Ovary (tissue), 9 donors: ENCODE results near the gene UNC13B. TPM values are rescaled to one million over a fixed set of nuclear protein-coding genes. Genes with fewer than 3 reads are reported as not detected.
"Not testable (repeated sequence)": the region's sequence is repeated elsewhere in the genome, so short reads cannot be mapped to it uniquely, and the experiment has no call there.

Source experiments
- DNase-seq, 5 donors: peaks; one replicate each; pipeline ENCODE4 v3.0.0-alpha.2; 2019 to 2020
- H3K27ac ChIP-seq, 2 donors: fragments of 200-600 bp; one replicate each; pipeline versions ENCODE4 v1.5.1 to v1.8.0; 2019 to 2022
- H3K27me3 ChIP-seq: fragments of 200-600 bp; one replicate; pipeline ENCODE4 v1.8.0; 2022
- H3K36me3 ChIP-seq: fragments of 200-600 bp; sonication (generic); one replicate; pipeline ENCODE4 v1.5.1; 2019
- H3K4me1 ChIP-seq: one replicate; pipeline ENCODE4 v1.8.1; 2013; ENCODE audit warnings: mild to moderate bottlenecking, moderate library complexity; ENCODE audit not compliant: insufficient read depth
- H3K4me3 ChIP-seq: fragments of 200-600 bp; sonication (generic); one replicate; pipeline ENCODE4 v1.5.1; 2017
- H3K9me3 ChIP-seq, 2 donors: fragments of 200-600 bp in 1 of 2; sonication (generic) in 1 of 2; one replicate each; pipeline versions ENCODE4 v1.5.1 to v1.8.1; 2013 to 2019; ENCODE audit warnings: mild to moderate bottlenecking in 1 of 2, moderate library complexity in 1 of 2
- CTCF ChIP-seq, 3 donors: fragments of 450-650 bp in 2 of 3; fragments of 200-600 bp in 1 of 3; IDR thresholded peaks; one replicate each; pipeline versions ENCODE4 v1.5.1 to v1.8.0; 2016 to 2022; ENCODE audit warnings: antibody characterized with exemption in 3 of 3, mild to moderate bottlenecking in 1 of 3
- EP300 ChIP-seq: sonication (generic); formaldehyde crosslinking; IDR thresholded peaks from one replicate; pipeline ENCODE4 v1.6.1; 2017; ENCODE audit warnings: antibody characterized with exemption
- POLR2A ChIP-seq: fragments of 450-650 bp; IDR thresholded peaks from one replicate; pipeline ENCODE4 v1.6.1; 2017; ENCODE audit warnings: antibody characterized with exemption, mild to moderate bottlenecking, moderate library complexity
- WGBS, 3 donors: extraction: QIAGEN DNeasy Blood & Tissue Kit in 1 of 3; methylation state at CpG; one replicate each; pipeline versions ENCODE4 v1.1.5 to v1.1.7; 2013 to 2017; 5-methylcytosine and 5-hydroxymethylcytosine counted together
- intact Hi-C, 4 donors: fragments of 100-400 bp; cut with DNase I; formaldehyde crosslinking; loops; one replicate each; pipeline versions ENCODE4 v1.11.0 to v1.15.1; 2022 to 2023
- polyA plus RNA-seq, 2 donors: library from polyadenylated mRNA; stranded (reverse); fragments of 200-250 nt in 1 of 2; fragments of 350-450 nt in 1 of 2; fragmentation: Illumina TruSeq in 1 of 2; extraction: RNeasy Lipid Tissue Mini Kit (QIAGEN cat#74804) in 1 of 2; gene quantifications; one replicate each; pipeline ENCODE4 v1.2.3, GENCODE V29; 2013 to 2014
- total RNA-seq, 7 donors: library from RNA; depleted of rRNA in 2 of 7; stranded (reverse); fragments of >200 nt in 2 of 7; fragmentation: NEBNext Ultra II Directional in 3 of 7; extraction: Animal tissue kit (Norgen Biotek cat#: 25700) in 3 of 7; gene quantifications; one replicate each; pipeline versions ENCODE4 v1.1.0 to v1.2.4, GENCODE V29; 2016 to 2023
- donor health status: DM: no; HTN: no; CAD: no; lungs with moderate emphysema.
- donor health status: DM: no; HTN: no; CAD: no.
- donor health status: Bipolar disorder and iron deficiency.
- donor health status: DM: yes; HTN: yes; CAD: no.
- donor health status: DM: no; HTN: no; CAD: no.
- donor health status: DM: yes; HTN: yes; CAD: no.

Gene UNC13B
- total and polyA plus RNA-seq, 9 donors, result 5.7 to 30.2 (median 16.6) TPM

- no peak for DNase-seq
- intact Hi-C loops, result no loop called here
- H3K4me1 ChIP-seq, result no peaks in the 10 kb centered on the region
Measured at GRCh38 chr9:35180801-35181200, 19.0 kb downstream of the UNC13B start.

GRCh38 chr9:35182401-35182800 is 20.6 kb downstream of the UNC13B start:
- DNase-seq, H3K27ac ChIP-seq, intact Hi-C loops, H3K4me3 ChIP-seq, H3K9me3 ChIP-seq, H3K4me1 ChIP-seq, H3K36me3 ChIP-seq, H3K27me3 ChIP-seq: not testable (repeated sequence)
- WGBS, 3 donors, result 73 to 86% (median 74%) methylated on average over 3 of the region's 3 CpGs

More at GRCh38 chr9:35180801-35181200, 19.0 kb downstream of the UNC13B start:
- H3K27ac ChIP-seq, result no peak overlapping the region
- no peak for TF ChIP-seq EP300
- TF ChIP-seq POLR2A, result no peak
- no peak for TF ChIP-seq CTCF (IDR thresholded peaks at IDR 0.05)
- H3K36me3 ChIP-seq, result no peaks in the 10 kb centered on the region
- H3K4me3 ChIP-seq, result no peak overlapping the region
- H3K27me3 ChIP-seq, result no peaks in the 10 kb centered on the region
- 66 to 89% (median 76%) methylated on average over 2 of the region's 2 CpGs for WGBS, 3 donors
- no peaks in the 10 kb centered on the region for H3K9me3 ChIP-seq

- H3K27ac ChIP-seq, DNase-seq, H3K36me3 ChIP-seq, H3K27me3 ChIP-seq, H3K9me3 ChIP-seq, H3K4me3 ChIP-seq, intact Hi-C loops, H3K4me1 ChIP-seq: not testable (repeated sequence)
- 94 to 99% (median 98%) methylated on average over 30 to 56 of the region's 56 CpGs for WGBS, 3 donors
Measured at GRCh38 chr9:35182996-35183754, 21.4 kb downstream of the UNC13B start.

- H3K9me3 ChIP-seq, H3K4me1 ChIP-seq, intact Hi-C loops, H3K36me3 ChIP-seq, H3K27ac ChIP-seq, H3K4me3 ChIP-seq, DNase-seq, H3K27me3 ChIP-seq: not testable (repeated sequence)
- 96 to 98% (median 97%) methylated on average over 40 to 53 of the region's 53 CpGs for WGBS, 3 donors
Measured at GRCh38 chr9:35183755-35184480, 22.1 kb downstream of the UNC13B start.

- no peaks in the 10 kb centered on the region for H3K4me1 ChIP-seq
- WGBS, 3 donors, result 93 to 97% (median 95%) methylated on average over 5 of the region's 5 CpGs
- intact Hi-C loops, result no loop called here
- no peaks in the 10 kb centered on the region for H3K27me3 ChIP-seq
- DNase-seq, result no peak
- H3K36me3 ChIP-seq, result no peaks in the 10 kb centered on the region
- no peak overlapping the region for H3K4me3 ChIP-seq
- no peak for TF ChIP-seq EP300
- no peak for TF ChIP-seq POLR2A
- no peaks in the 10 kb centered on the region for H3K9me3 ChIP-seq
- H3K27ac ChIP-seq, result no peak overlapping the region
Measured at GRCh38 chr9:35186524-35186923, 24.7 kb downstream of the UNC13B start.

- DNase-seq, result no peak
- Histone ChIP-seq H3K9me3 (peaks cover 0 to 3% of the 10 kb centered on the region in 2 donors), H3K27me3 (no peaks in the 10 kb centered on the region), H3K4me3 (no peak overlapping the region), H3K27ac (no peak overlapping the region), H3K4me1 (no peaks in the 10 kb centered on the region), H3K36me3 (no peaks in the 10 kb centered on the region)
- intact Hi-C loops, result no loop called here
- TF ChIP-seq EP300 (no peak), CTCF (IDR thresholded peaks at IDR 0.05) (no peak), POLR2A (no peak)
- WGBS, 3 donors, result 89 to 97% (median 94%) methylated on average over 1 of the region's 1 CpG
Measured at GRCh38 chr9:35190203-35190602, 28.4 kb downstream of the UNC13B start.
